OCI-LY7 (cell line): ENCODE data around the gene PPHLN1. TPM values are rescaled to one million over a fixed set of nuclear protein-coding genes. Genes with fewer than 3 reads are reported as not detected.

ENCODE experiments used
- BruUV-seq: library from RNA; stranded (reverse); fragments of 400-500 nt; replicated peaks from 2 replicates; lab custom pipeline; 2021; lab: Mats Ljungman, UMichigan
- CTCF ChIA-PET: fragments of 300-600 bp; sonication (Branson Sonifier 250); formaldehyde crosslinking; loops from one replicate; lab custom pipeline; 2022; ENCODE audit warnings: antibody characterized with exemption; ENCODE audit not compliant: unreplicated experiment; lab: Charles Lee
- POLR2A ChIA-PET: fragments of 300-600 bp; sonication (Branson Sonifier 250); formaldehyde crosslinking; loops from one replicate; lab custom pipeline; 2022; ENCODE audit warnings: antibody characterized with exemption; lab: Charles Lee
- DNase-seq: peaks from one replicate; pipeline ENCODE4 v3.0.0-alpha.2; 2015; ENCODE audit warnings: low spot score
- H2AFZ ChIP-seq: fragments of 200-600 bp; sonication (generic), shearing (Covaris generic); 2 replicates; pipeline ENCODE4 v1.6.1; 2014; ENCODE audit warnings: mild to moderate bottlenecking, antibody characterized with exemption, low read length, moderate library complexity
- H3K27ac ChIP-seq: fragments of 200-600 bp; sonication (generic); 2 replicates; pipeline ENCODE4 v1.5.1; 2014; ENCODE audit warnings: mixed run types, low read depth, mild to moderate bottlenecking, moderate library complexity, low read length, inconsistent platforms; ENCODE audit not compliant: poor library complexity, severe bottlenecking
- H3K36me3 ChIP-seq: fragments of 200-600 bp; sonication (generic); 2 replicates; pipeline ENCODE4 v1.6.1; 2014; ENCODE audit warnings: mild to moderate bottlenecking, antibody characterized with exemption, low read length, moderate library complexity, mixed read lengths; ENCODE audit not compliant: insufficient read depth
- H3K4me1 ChIP-seq: fragments of 200-600 bp; sonication (generic); 2 replicates; pipeline ENCODE4 v1.5.1; 2014; ENCODE audit warnings: mild to moderate bottlenecking, low read length; ENCODE audit not compliant: insufficient read depth, poor library complexity, severe bottlenecking
- H3K4me2 ChIP-seq: fragments of 200-600 bp; sonication (generic); 2 replicates; pipeline ENCODE4 v1.6.1; 2014; ENCODE audit warnings: mild to moderate bottlenecking, low read length
- H3K4me3 ChIP-seq: fragments of 200-600 bp; sonication (generic); 2 replicates; pipeline ENCODE4 v1.5.1; 2014; ENCODE audit warnings: mild to moderate bottlenecking, low read depth, low read length; ENCODE audit not compliant: poor library complexity, severe bottlenecking
- H3K79me2 ChIP-seq: fragments of 200-600 bp; sonication (generic); 2 replicates; pipeline ENCODE4 v1.6.1; 2016; ENCODE audit warnings: low read depth, mild to moderate bottlenecking, low read length, moderate library complexity, mixed read lengths; ENCODE audit not compliant: insufficient read depth
- H3K9me2 ChIP-seq: fragments of 200-600 bp; sonication (generic); 2 replicates; pipeline ENCODE4 v1.6.1; 2016; ENCODE audit warnings: mild to moderate bottlenecking, low read length, mixed read lengths; ENCODE audit not compliant: insufficient read depth
- H3K9me3 ChIP-seq: fragments of 200-600 bp; sonication (generic); 2 replicates; pipeline ENCODE4 v1.6.1; 2014; ENCODE audit warnings: mild to moderate bottlenecking, mixed run types, low read length, mixed read lengths
- H4K20me1 ChIP-seq: fragments of 200-600 bp; sonication (generic); 2 replicates; pipeline ENCODE4 v1.6.1; 2014; ENCODE audit warnings: mild to moderate bottlenecking, antibody characterized with exemption, low read length, moderate library complexity, mixed read lengths; ENCODE audit not compliant: insufficient read depth
- CTCF ChIP-seq: fragments of 200-600 bp; sonication (generic); conservative IDR thresholded peaks from 2 replicates; pipeline ENCODE4 v1.5.1; 2014; ENCODE audit warnings: mild to moderate bottlenecking, antibody characterized with exemption, low read length, moderate library complexity, mixed read lengths
- EZH2phosphoT487 ChIP-seq: fragments of 200-600 bp; sonication (generic); IDR thresholded peaks from 2 replicates; pipeline ENCODE4 v1.6.1; 2018; ENCODE audit warnings: low read depth, borderline replicate concordance, mild to moderate bottlenecking, mixed run types, antibody characterized with exemption, low read length, moderate library complexity, mixed read lengths
- intact Hi-C: fragments of 100-400 bp; cut with micrococcal nuclease; formaldehyde crosslinking; loops from one replicate; pipeline ENCODE4 v1.10.0; 2022; ENCODE audit not compliant: unreplicated experiment
- total RNA-seq, 2 experiments: library from RNA; depleted of rRNA in 1 of 2; stranded (reverse); fragments of >200 nt in 1 of 2; shearing (Covaris generic) in 1 of 2; gene quantifications; 2 replicates each; pipeline ENCODE4 v1.2.3, GENCODE V29; 2014 to 2022

The PPHLN1 gene
- total RNA-seq, 2 experiments from 2014 or later: 95.3 to 97.6 TPM

- H3K4me3 ChIP-seq: no peak overlapping the region
- POLR2A ChIA-PET: interaction anchor here (0.5 to 0.7 kb wide), 2 partner anchors 9 to 417 kb away, joined by 3 read pairs; no protein-coding TSS in a partner anchor
Observed at GRCh38 chr12:42446761-42447160, 120.8 kb downstream of the PPHLN1 start.

GRCh38 chr12:42447371-42447786 lies 121.4 kb downstream of the PPHLN1 start:
- POLR2A ChIA-PET: interaction anchor here (1.1 to 1.5 kb wide), 2 partner anchors 23 to 289 kb away, joined by 3 to 8 read pairs; no protein-coding TSS in a partner anchor
- BruUV-seq: no TSS peak

More at GRCh38 chr12:42446761-42447160, 120.8 kb downstream of the PPHLN1 start:
- Histone ChIP-seq H3K9me3 (no peaks in the 10 kb centered on the region), H3K36me3 (peaks cover 74% of the 10 kb centered on the region), H4K20me1 (no peaks in the 10 kb centered on the region), H3K27ac (no peak overlapping the region), H3K9me2 (no peaks in the 10 kb centered on the region), H3K4me2 (no peak overlapping the region), H3K79me2 (no peaks in the 10 kb centered on the region), H3K4me1 (peaks cover 9% of the 10 kb centered on the region), H2AFZ (no peak overlapping the region)
- no TSS peak for BruUV-seq
- CTCF ChIA-PET: no interaction called here
- DNase-seq: no peak
- intact Hi-C loops: no loop called here
- TF ChIP-seq CTCF: no peak
- no peak for TF ChIP-seq EZH2phosphoT487

More at GRCh38 chr12:42447371-42447786, 121.4 kb downstream of the PPHLN1 start:
- Histone ChIP-seq H3K9me3 (no peaks in the 10 kb centered on the region), H3K27ac (no peak overlapping the region), H3K9me2 (no peaks in the 10 kb centered on the region), H3K4me2 (no peak overlapping the region; the same call in 1 of the 2 replicates), H4K20me1 (no peaks in the 10 kb centered on the region), H2AFZ (no peak overlapping the region), H3K4me3 (no peak overlapping the region), H3K36me3 (peaks cover 68% of the 10 kb centered on the region), H3K4me1 (peaks cover 9% of the 10 kb centered on the region), H3K79me2 (no peaks in the 10 kb centered on the region)
- intact Hi-C loops: no loop called here
- CTCF ChIA-PET: no interaction called here
- TF ChIP-seq EZH2phosphoT487 (no peak), CTCF (no peak)
- DNase-seq: no peak
